ENCODE measurements around the gene R3HCC1L.

The R3HCC1L gene

GRCh38 chr10:98238391-98238790, 103.9 kb downstream of the R3HCC1L start:
- no peak for DNase-seq

GRCh38 chr10:98240524-98240923, 106.1 kb downstream of the R3HCC1L start:
- DNase-seq = no peak

- no peak for DNase-seq
Measured at GRCh38 chr10:98242823-98243222, 108.4 kb downstream of the R3HCC1L start.

GRCh38 chr10:98244141-98244540, 109.7 kb downstream of the R3HCC1L start:
- no peak for DNase-seq

- DNase-seq = no peak
Measured at GRCh38 chr10:98244586-98244985, 110.1 kb downstream of the R3HCC1L start.

GRCh38 chr10:98246911-98247805, 112.7 kb downstream of the R3HCC1L start:
- no peak for DNase-seq

GRCh38 chr10:98248018-98248417, 113.6 kb downstream of the R3HCC1L start:
- no peak for DNase-seq

GRCh38 chr10:98249134-98249533, 114.7 kb downstream of the R3HCC1L start:
- DNase-seq = no peak

- no peak for DNase-seq
Measured at GRCh38 chr10:98251399-98251798, 116.9 kb downstream of the R3HCC1L start.

- DNase-seq = no peak
Measured at GRCh38 chr10:98252464-98252863, 118.0 kb downstream of the R3HCC1L start.

GRCh38 chr10:98253499-98253898, 119.0 kb downstream of the R3HCC1L start:
- DNase-seq = no peak

GRCh38 chr10:98254234-98254974, 119.9 kb downstream of the R3HCC1L start:
- no peak for DNase-seq

GRCh38 chr10:98255146-98255877, 120.9 kb downstream of the R3HCC1L start:
- DNase-seq = no peak

GRCh38 chr10:98256692-98257091, 122.2 kb downstream of the R3HCC1L start:
- DNase-seq = no peak

GRCh38 chr10:98257198-98257597, 122.7 kb downstream of the R3HCC1L start:
- no peak for DNase-seq

- no peak for DNase-seq
Measured at GRCh38 chr10:98257961-98258360, 123.5 kb downstream of the R3HCC1L start.

- DNase-seq = no peak
Measured at GRCh38 chr10:98258683-98259454, 124.4 kb downstream of the R3HCC1L start.

- no peak for DNase-seq
Measured at GRCh38 chr10:98259606-98260315, 125.3 kb downstream of the R3HCC1L start.

GRCh38 chr10:98260350-98260749, 125.9 kb downstream of the R3HCC1L start:
- no peak for DNase-seq

- DNase-seq = no peak
Measured at GRCh38 chr10:98260752-98261151, 126.3 kb downstream of the R3HCC1L start.

GRCh38 chr10:98261436-98262277, 127.2 kb downstream of the R3HCC1L start:
- no peak for DNase-seq

All from NCI-H1930 (cell line).